HL-60 (cell line): ENCODE data around the gene IRS1.

Source experiments
- CTCF ChIP-seq: IDR thresholded peaks from one replicate; pipeline ENCODE4 v1.5.1; 2011; ENCODE audit warnings: low read length, control low read depth, inconsistent platforms; ENCODE audit not compliant: insufficient read depth
- SPI1 ChIP-seq: IDR thresholded peaks from 2 replicates; pipeline ENCODE4 v1.6.1; 2012; ENCODE audit warnings: low read depth, mild to moderate bottlenecking, borderline replicate concordance

- TF ChIP-seq CTCF = no peak
- TF ChIP-seq SPI1 = no peak
Observed at GRCh38 chr2:226690461-226691024, 109.1 kb downstream of the IRS1 start.
